ENCODE measurements around the gene IL2RG.

GRCh38 chrX:71128915-71129765 lies 17.8 kb upstream of the IL2RG start:
- no peak for TF ChIP-seq EZH2 (IDR thresholded peaks at IDR 0.05; ENCODE audit: low read depth, unreplicated experiment)
- no peak for TF ChIP-seq POLR2AphosphoS5 (IDR thresholded peaks at IDR 0.05; ENCODE audit: low read depth)
- TF ChIP-seq CREB1 (CRISPR knock-in tag; IDR thresholded peaks at IDR 0.05; ENCODE audit: low read depth) = no peak
- peak; percentile 75 to 84 for TF ChIP-seq CTCF (conservative IDR thresholded peaks at IDR 0.05; ENCODE audit: low read depth in 2 of 2)
- no peak for TF ChIP-seq STAT1 (IDR thresholded peaks at IDR 0.05; ENCODE audit: unreplicated experiment)
- no peak for TF ChIP-seq REST (IDR thresholded peaks at IDR 0.05; ENCODE audit: unreplicated experiment)
- TF ChIP-seq NANOG (IDR thresholded peaks at IDR 0.05; ENCODE audit: borderline replicate concordance) = no peak
- TF ChIP-seq ZNF114 (CRISPR knock-in tag; IDR thresholded peaks at IDR 0.05) = no peak
- no peak for TF ChIP-seq EZH2phosphoT487 (IDR thresholded peaks at IDR 0.05; ENCODE audit: unreplicated experiment)

Measured in GM23338 (cell line).